NK-92 treated with Interleukin-12 subunit alpha and Interleukin-12 subunit beta, amount 100 ng/mL, for 24 hours (cell line): Measurements from ENCODE around the gene HAT1.
"Not testable (repeated sequence)": the region's sequence is repeated elsewhere in the genome, so short reads cannot be mapped to it uniquely, and the experiment has no call there.

Experiments
- DNase-seq: peaks from one replicate; lab custom pipeline; 2025; lab: John Stamatoyannopoulos, UW

The HAT1 gene

GRCh38 chr2:171922230-171923022 lies at the start of gene HAT1:
Gene HAT1, plus strand, starts transcription at chr2:171922461. Its CDS starts 40 bp downstream, at chr2:171922501.
- DNase-seq, result peak; percentile 94

GRCh38 chr2:171874517-171874916 lies 47.7 kb upstream of the HAT1 start:
- no peak for DNase-seq

GRCh38 chr2:171874963-171875362 lies 47.3 kb upstream of the HAT1 start:
- no peak for DNase-seq

GRCh38 chr2:171878481-171878993 lies 43.7 kb upstream of the HAT1 start:
- no peak for DNase-seq

- no peak for DNase-seq
Measured at GRCh38 chr2:171879865-171880264, 42.4 kb upstream of the HAT1 start.

- no peak for DNase-seq
Measured at GRCh38 chr2:171880774-171881173, 41.5 kb upstream of the HAT1 start.

- DNase-seq, result no peak
Measured at GRCh38 chr2:171882089-171882769, 40.0 kb upstream of the HAT1 start.

GRCh38 chr2:171883275-171883893 lies 38.9 kb upstream of the HAT1 start:
- no peak for DNase-seq

GRCh38 chr2:171889333-171889732 lies 32.9 kb upstream of the HAT1 start:
- DNase-seq, result no peak

- no peak for DNase-seq
Measured at GRCh38 chr2:171889808-171890207, 32.5 kb upstream of the HAT1 start.

GRCh38 chr2:171893196-171893823 lies 29.0 kb upstream of the HAT1 start:
- DNase-seq, result no peak

- DNase-seq, result peak; percentile 68
Measured at GRCh38 chr2:171893824-171894611, 28.2 kb upstream of the HAT1 start, which contains the start of gene SLC25A12. Gene SLC25A12, minus strand, starts transcription at chr2:171894244. Its CDS starts 30 bp downstream, at chr2:171894214.

- no peak for DNase-seq
Measured at GRCh38 chr2:171894612-171894947, 27.7 kb upstream of the HAT1 start.

- no peak for DNase-seq
Measured at GRCh38 chr2:171895786-171896185, 26.5 kb upstream of the HAT1 start.

- not testable (repeated sequence) for DNase-seq
Measured at GRCh38 chr2:171899623-171900282, 22.5 kb upstream of the HAT1 start.

GRCh38 chr2:171902840-171903420 lies 19.3 kb upstream of the HAT1 start:
- no peak for DNase-seq

- DNase-seq, result no peak
Measured at GRCh38 chr2:171908235-171908634, 14.0 kb upstream of the HAT1 start.

- DNase-seq, result no peak
Measured at GRCh38 chr2:171909266-171909665, 13.0 kb upstream of the HAT1 start.

GRCh38 chr2:171910494-171910893 lies 11.8 kb upstream of the HAT1 start:
- no peak for DNase-seq

GRCh38 chr2:171913517-171913916 lies 8.7 kb upstream of the HAT1 start:
- DNase-seq, result no peak

GRCh38 chr2:171919453-171919852 lies 2.8 kb upstream of the HAT1 start:
- no peak for DNase-seq
